GM10847 (cell line): ENCODE results near the gene STKLD1.

Source experiments
- POLR2A ChIP-seq: IDR thresholded peaks from 2 replicates; pipeline ENCODE4 v1.6.1; 2011; ENCODE audit not compliant: insufficient read length; ENCODE audit errors: extremely low read depth

The STKLD1 gene

GRCh38 chr9:133436681-133437080 is 60.5 kb downstream of the STKLD1 start:
- TF ChIP-seq POLR2A, result no peak

- no peak for TF ChIP-seq POLR2A
Measured at GRCh38 chr9:133437753-133438531, 61.8 kb downstream of the STKLD1 start.

GRCh38 chr9:133439337-133439736 is 63.2 kb downstream of the STKLD1 start:
- no peak for TF ChIP-seq POLR2A

GRCh38 chr9:133440874-133441273 is 64.7 kb downstream of the STKLD1 start:
- TF ChIP-seq POLR2A, result no peak

GRCh38 chr9:133441571-133441970 is 65.4 kb downstream of the STKLD1 start:
- no peak for TF ChIP-seq POLR2A

- TF ChIP-seq POLR2A, result no peak
Measured at GRCh38 chr9:133443248-133443647, 67.1 kb downstream of the STKLD1 start.

- no peak for TF ChIP-seq POLR2A
Measured at GRCh38 chr9:133443982-133444381, 67.8 kb downstream of the STKLD1 start.

- TF ChIP-seq POLR2A, result no peak
Measured at GRCh38 chr9:133445293-133445969, 69.3 kb downstream of the STKLD1 start.

GRCh38 chr9:133448487-133448972 is 72.4 kb downstream of the STKLD1 start:
- TF ChIP-seq POLR2A, result no peak

GRCh38 chr9:133449760-133450159 is 73.6 kb downstream of the STKLD1 start:
- no peak for TF ChIP-seq POLR2A

- no peak for TF ChIP-seq POLR2A
Measured at GRCh38 chr9:133452562-133452961, 76.4 kb downstream of the STKLD1 start.

- no peak for TF ChIP-seq POLR2A
Measured at GRCh38 chr9:133453651-133454050, 77.5 kb downstream of the STKLD1 start.

- no peak for TF ChIP-seq POLR2A
Measured at GRCh38 chr9:133454325-133454724, 78.2 kb downstream of the STKLD1 start.

- TF ChIP-seq POLR2A, result no peak
Measured at GRCh38 chr9:133454943-133455673, 78.9 kb downstream of the STKLD1 start.
